Peyer's patch (tissue), 4 donors: ENCODE results near the gene MYADM.

Source experiments
- CTCF ChIP-seq, 6 experiments: fragments of 450-650 bp in 4 of 6; fragments of 200-600 bp in 2 of 6; sonication (generic) in 1 of 6; IDR thresholded peaks; one replicate each; pipeline ENCODE4 v1.5.1; 2017 to 2019; ENCODE audit warnings: antibody characterized with exemption in 6 of 6, mild to moderate bottlenecking in 3 of 6, moderate library complexity in 1 of 6
- POLR2A ChIP-seq, 2 donors: fragments of 450-650 bp; IDR thresholded peaks; one replicate each; pipeline ENCODE4 v1.5.1; 2017; ENCODE audit warnings: antibody characterized with exemption in 2 of 2, mild to moderate bottlenecking in 2 of 2, moderate library complexity in 2 of 2

- TF ChIP-seq CTCF (IDR thresholded peaks at IDR 0.05), result no peak
- TF ChIP-seq POLR2A (IDR thresholded peaks at IDR 0.05), result no peak
Observed at GRCh38 chr19:53865523-53865917, 2.2 kb upstream of the MYADM start.
